Mucosa of gallbladder (tissue), 1 donor: Measurements from ENCODE around the gene LCOR. TPM values are rescaled to one million over a fixed set of nuclear protein-coding genes. Genes with fewer than 3 reads are reported as not detected.
"Not testable (repeated sequence)": the region's sequence is repeated elsewhere in the genome, so short reads cannot be mapped to it uniquely, and the experiment has no call there.

Source experiments
- DNase-seq: peaks from one replicate; pipeline ENCODE4 v3.0.0-alpha.2; 2020; ENCODE audit warnings: low spot score
- total RNA-seq: library from RNA; stranded (reverse); gene quantifications from one replicate; pipeline ENCODE4 v1.2.1, GENCODE V29; 2021
- donor health status: DM: no; HTN: no; CAD: no.

The LCOR gene
- total RNA-seq = 56.0 TPM

GRCh38 chr10:96831867-96832720 lies at the start of gene LCOR:
Gene LCOR, plus strand, starts transcription at chr10:96832298. Its CDS starts 116,760 bp downstream, at chr10:96949058.
- DNase-seq = peak; percentile 76

- no peak for DNase-seq
Measured at GRCh38 chr10:96784253-96784652, 47.8 kb upstream of the LCOR start.

GRCh38 chr10:96789571-96790108 lies 42.5 kb upstream of the LCOR start:
- no peak for DNase-seq

GRCh38 chr10:96791902-96792301 lies 40.2 kb upstream of the LCOR start:
- DNase-seq = no peak

GRCh38 chr10:96794836-96795733 lies 37.0 kb upstream of the LCOR start:
- DNase-seq = no peak

GRCh38 chr10:96797485-96797884 lies 34.6 kb upstream of the LCOR start:
- no peak for DNase-seq

- DNase-seq = no peak
Measured at GRCh38 chr10:96803288-96803664, 28.8 kb upstream of the LCOR start.

GRCh38 chr10:96814264-96814663 lies 17.8 kb upstream of the LCOR start:
- no peak for DNase-seq

- not testable (repeated sequence) for DNase-seq
Measured at GRCh38 chr10:96818971-96819370, 13.1 kb upstream of the LCOR start.

GRCh38 chr10:96820765-96821164 lies 11.3 kb upstream of the LCOR start:
- peak; percentile 34 for DNase-seq

- no peak for DNase-seq
Measured at GRCh38 chr10:96826438-96826837, 5.7 kb upstream of the LCOR start.

- DNase-seq = no peak
Measured at GRCh38 chr10:96828609-96829008, 3.5 kb upstream of the LCOR start.

GRCh38 chr10:96829029-96829773 lies 2.9 kb upstream of the LCOR start:
- no peak for DNase-seq

- DNase-seq = peak; percentile 84
Measured at GRCh38 chr10:96830511-96831199, 1.4 kb upstream of the LCOR start.

GRCh38 chr10:96831200-96831866 lies 765 bp upstream of the LCOR start:
- DNase-seq = no peak

GRCh38 chr10:96832721-96833219 lies 672 bp downstream of the LCOR start:
- DNase-seq = peak; percentile 85

GRCh38 chr10:96833220-96834001 lies 1.3 kb downstream of the LCOR start:
- no peak for DNase-seq

GRCh38 chr10:96834120-96834519 lies 2.0 kb downstream of the LCOR start:
- no peak for DNase-seq

GRCh38 chr10:96835899-96836298 lies 3.8 kb downstream of the LCOR start:
- DNase-seq = no peak
